ENCODE measurements around the gene MYO1B. TPM values are rescaled to one million over a fixed set of nuclear protein-coding genes. Genes with fewer than 3 reads are reported as not detected.

The MYO1B gene
- total RNA-seq, 4 donors from 2014 or later, result 17.2 to 31.8 (median 28.8) TPM

- 82% methylated on average over 2 of the region's 2 CpGs for WGBS
- Histone ChIP-seq H3K27ac (no peak overlapping the region), H3K4me1 (peaks cover 7% of the 10 kb centered on the region), H3K27me3 (no peaks in the 10 kb centered on the region), H3K36me3 (no peaks in the 10 kb centered on the region), H3K9me3 (no peaks in the 10 kb centered on the region), H3K4me3 (no peak overlapping the region)
- no peak for DNase-seq (ENCODE audit: low spot score in 2 of 2)
- TF ChIP-seq POLR2AphosphoS5 (IDR thresholded peaks at IDR 0.05) (no peak), EP300 (IDR thresholded peaks at IDR 0.05) (no peak), CTCF (IDR thresholded peaks at IDR 0.05) (no peak), POLR2A (IDR thresholded peaks at IDR 0.05) (no peak)
Observed at GRCh38 chr2:191272064-191272463, 26.9 kb downstream of the MYO1B start.

GRCh38 chr2:191274413-191274815, 29.2 kb downstream of the MYO1B start:
- no peak for TF ChIP-seq CTCF (IDR thresholded peaks at IDR 0.05)
- TF ChIP-seq EP300 (IDR thresholded peaks at IDR 0.05), result no peak
- TF ChIP-seq POLR2A (IDR thresholded peaks at IDR 0.05), result no peak
- TF ChIP-seq POLR2AphosphoS5 (IDR thresholded peaks at IDR 0.05), result no peak
- Histone ChIP-seq H3K27ac (no peak overlapping the region), H3K4me3 (no peak overlapping the region), H3K36me3 (no peaks in the 10 kb centered on the region), H3K9me3 (no peaks in the 10 kb centered on the region), H3K27me3 (no peaks in the 10 kb centered on the region), H3K4me1 (peaks cover 7% of the 10 kb centered on the region)
- 68% methylated on average over 2 of the region's 2 CpGs for WGBS
- no peak for DNase-seq (ENCODE audit: low spot score in 2 of 2)

GRCh38 chr2:191276792-191277465, 31.7 kb downstream of the MYO1B start:
- H3K4me1 ChIP-seq, result no peaks in the 10 kb centered on the region
- no peaks in the 10 kb centered on the region for H3K36me3 ChIP-seq
- H3K9me3 ChIP-seq, result no peaks in the 10 kb centered on the region
- H3K27me3 ChIP-seq, result no peaks in the 10 kb centered on the region
- WGBS, result 90% methylated on average over 5 of the region's 5 CpGs
- H3K27ac ChIP-seq, result no peak overlapping the region
- no peak for DNase-seq (ENCODE audit: low spot score in 2 of 2)
- H3K4me3 ChIP-seq, result no peak overlapping the region
- TF ChIP-seq POLR2AphosphoS5 (IDR thresholded peaks at IDR 0.05), result no peak
- TF ChIP-seq EP300 (IDR thresholded peaks at IDR 0.05), result no peak
- no peak for TF ChIP-seq POLR2A (IDR thresholded peaks at IDR 0.05)
- no peak for TF ChIP-seq CTCF (IDR thresholded peaks at IDR 0.05)

GRCh38 chr2:191280290-191280689, 35.1 kb downstream of the MYO1B start:
- Histone ChIP-seq H3K9me3 (no peaks in the 10 kb centered on the region), H3K27me3 (no peaks in the 10 kb centered on the region), H3K36me3 (no peaks in the 10 kb centered on the region), H3K4me1 (no peaks in the 10 kb centered on the region), H3K27ac (no peak overlapping the region), H3K4me3 (no peak overlapping the region)
- TF ChIP-seq EP300 (IDR thresholded peaks at IDR 0.05) (no peak), POLR2AphosphoS5 (IDR thresholded peaks at IDR 0.05) (no peak), CTCF (IDR thresholded peaks at IDR 0.05) (no peak), POLR2A (IDR thresholded peaks at IDR 0.05) (no peak)
- WGBS, result 94% methylated on average over 7 of the region's 7 CpGs
- no peak for DNase-seq (ENCODE audit: low spot score in 2 of 2)

- no peaks in the 10 kb centered on the region for H3K4me1 ChIP-seq
- no peak for DNase-seq (ENCODE audit: low spot score in 2 of 2)
- H3K4me3 ChIP-seq, result no peak overlapping the region
- TF ChIP-seq CTCF (IDR thresholded peaks at IDR 0.05), result no peak
- no peak for TF ChIP-seq EP300 (IDR thresholded peaks at IDR 0.05)
- TF ChIP-seq POLR2AphosphoS5 (IDR thresholded peaks at IDR 0.05), result no peak
- no peak for TF ChIP-seq POLR2A (IDR thresholded peaks at IDR 0.05)
- H3K36me3 ChIP-seq, result no peaks in the 10 kb centered on the region
- 83% methylated on average over 13 of the region's 13 CpGs for WGBS
- no peaks in the 10 kb centered on the region for H3K9me3 ChIP-seq
- no peak overlapping the region for H3K27ac ChIP-seq
- H3K27me3 ChIP-seq, result no peaks in the 10 kb centered on the region
Observed at GRCh38 chr2:191280834-191281756, 35.9 kb downstream of the MYO1B start.
